LNCAP (cell line): Measurements from ENCODE around the gene EFCAB14.

ENCODE experiments used
- CTCF ChIP-seq: fragments of 450-650 bp; IDR thresholded peaks from 2 replicates; pipeline ENCODE4 v1.5.1; 2017; ENCODE audit warnings: mild to moderate bottlenecking

Gene EFCAB14

GRCh38 chr1:46742069-46742468 lies 23.2 kb upstream of the EFCAB14 start:
- TF ChIP-seq CTCF, result no peak

DNA sequence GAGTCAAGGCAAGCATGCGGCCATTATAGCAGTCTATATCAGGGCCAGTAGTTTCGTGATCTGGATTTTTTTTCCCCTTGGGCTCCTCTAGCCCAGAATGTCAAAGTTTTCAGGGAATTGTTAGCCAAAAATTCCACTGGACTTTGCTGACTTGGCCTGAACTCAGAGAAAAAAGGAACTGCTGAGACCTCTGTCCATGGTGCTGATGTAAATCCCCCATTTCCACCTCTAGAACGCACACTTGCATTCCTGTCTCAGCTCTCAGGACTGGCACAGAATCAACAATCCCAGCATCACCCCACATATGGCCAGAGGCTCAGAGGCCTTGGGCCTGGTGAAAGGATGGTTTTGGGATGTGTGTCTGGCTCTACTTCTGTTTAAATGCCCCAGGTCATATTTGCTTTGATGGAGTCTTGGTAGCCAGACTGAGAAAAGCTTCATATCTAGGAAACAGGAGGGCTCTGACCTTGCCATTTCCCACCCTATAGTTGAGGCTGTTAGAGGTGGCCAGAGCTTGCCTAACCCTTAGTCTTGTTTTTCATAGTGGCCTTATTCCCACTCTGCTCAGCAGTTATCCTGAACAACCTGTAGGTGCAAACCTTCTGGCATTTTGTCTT lies 16.9 kb upstream of the EFCAB14 start:
- TF ChIP-seq CTCF, result peak; percentile 58

- no peak for TF ChIP-seq CTCF
Measured at GRCh38 chr1:46725736-46726108, 6.8 kb upstream of the EFCAB14 start.

DNA sequence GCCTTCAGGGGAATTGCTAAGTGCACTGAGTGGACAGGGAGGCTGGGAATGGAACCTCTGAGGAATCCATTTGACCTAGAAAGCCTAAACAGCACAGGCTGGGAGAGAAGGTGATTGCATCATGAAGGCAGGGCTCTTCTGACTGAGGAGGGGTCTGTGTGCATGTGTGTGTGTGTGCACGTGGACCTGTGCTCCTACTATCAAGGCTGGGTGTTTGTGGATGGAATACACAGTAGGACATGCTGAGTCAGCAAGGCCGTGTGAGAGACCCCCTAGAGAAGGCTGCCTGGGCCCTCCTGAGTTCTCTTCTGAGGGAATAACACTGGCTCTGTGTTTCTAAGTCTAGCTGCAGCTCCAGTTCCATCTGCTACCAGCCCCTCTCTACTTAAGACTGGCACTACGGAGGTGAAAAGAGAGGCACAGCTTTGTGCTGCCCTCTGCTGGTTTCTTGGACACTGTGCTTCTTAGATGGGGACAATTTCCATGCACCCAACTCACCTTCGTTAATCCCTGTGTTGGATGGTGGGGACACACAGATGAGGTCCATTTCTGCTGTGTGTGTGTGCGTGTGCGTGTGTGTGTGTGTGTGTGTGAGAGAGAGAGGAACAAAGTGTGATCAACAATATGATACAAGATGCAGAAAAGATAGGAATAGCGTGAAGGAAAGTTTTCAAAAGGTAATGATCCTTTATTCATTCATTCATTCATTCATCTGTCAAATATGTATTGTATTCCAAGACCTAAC lies 6.2 kb upstream of the EFCAB14 start:
- TF ChIP-seq CTCF, result peak; percentile 90

GRCh38 chr1:46723901-46724300 lies 5.0 kb upstream of the EFCAB14 start:
- TF ChIP-seq CTCF, result no peak

DNA sequence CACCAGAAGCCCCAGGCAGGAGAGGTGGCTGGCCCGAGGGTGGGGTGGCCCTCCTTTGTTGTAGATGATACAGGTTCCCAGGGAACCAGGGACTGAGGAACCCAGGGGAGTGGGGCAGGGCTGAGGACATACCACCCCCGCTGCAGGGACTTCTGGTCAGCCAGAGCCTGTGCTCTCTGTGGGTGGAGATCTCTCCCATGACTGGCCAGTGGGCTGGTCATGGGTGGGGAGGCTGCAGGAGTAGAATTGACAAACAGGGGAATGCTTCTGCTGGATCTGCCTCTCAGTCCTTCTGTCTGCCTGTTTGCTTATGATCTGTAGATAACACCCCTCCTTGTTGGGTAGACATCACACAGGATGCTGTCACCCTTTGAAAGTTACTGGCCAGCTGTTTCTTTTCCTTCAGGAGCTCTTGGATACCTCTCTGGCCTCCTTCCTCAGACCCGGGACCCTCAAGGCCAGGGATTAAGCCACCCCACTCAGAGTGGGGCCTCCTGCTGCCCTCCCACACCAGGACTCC lies 2.8 kb upstream of the EFCAB14 start:
- no peak for TF ChIP-seq CTCF

DNA sequence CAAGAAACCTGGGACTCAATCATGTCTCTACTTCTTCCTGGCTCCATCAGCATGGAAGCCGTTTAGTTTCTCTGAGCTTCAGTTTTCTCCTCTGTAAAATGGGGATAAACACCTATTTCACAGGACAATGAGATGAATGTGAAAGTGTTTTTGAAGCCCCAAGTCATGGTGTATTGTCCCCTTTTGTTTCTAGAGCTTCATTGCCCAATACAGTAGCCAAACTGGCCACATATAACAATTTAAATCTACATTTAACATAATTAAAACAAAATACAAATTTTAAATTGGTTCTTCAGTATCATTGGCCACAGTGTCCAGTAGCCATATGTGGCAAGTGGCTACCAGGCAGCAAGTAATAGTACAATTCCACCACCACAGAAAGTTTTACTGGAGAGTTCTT lies 2.3 kb upstream of the EFCAB14 start:
- TF ChIP-seq CTCF, result no peak
